CD4-positive, CD25-positive, alpha-beta regulatory T cell (primary cell): Measurements from ENCODE around the gene GABBR1. TPM values are rescaled to one million over a fixed set of nuclear protein-coding genes. Genes with fewer than 3 reads are reported as not detected.

Source experiments
- ATAC-seq, 2 donors: fragments of 150-1000 bp; cut with Tn5 transposase; one replicate each; pipeline ENCODE4 v1.10.0; 2021; ENCODE audit warnings: low read depth in 2 of 2, moderate number of reproducible peaks in 2 of 2, moderate library complexity in 1 of 2
- DNase-seq, 3 donors: peaks; one replicate each; pipeline versions ENCODE4 v3.0.0 to v3.0.0-alpha.2; 2012 to 2022; ENCODE audit warnings: mixed read lengths in 1 of 3
- H3K27ac ChIP-seq: one replicate; pipeline ENCODE4 v1.7.0; 2013; ENCODE audit warnings: mild to moderate bottlenecking, low read length; ENCODE audit not compliant: insufficient read depth, poor library complexity, severe bottlenecking
- H3K27me3 ChIP-seq: one replicate; pipeline ENCODE4 v1.7.0; 2013; ENCODE audit warnings: low read length; ENCODE audit not compliant: control insufficient read depth, insufficient read depth
- H3K36me3 ChIP-seq: one replicate; pipeline ENCODE4 v1.7.0; 2013; ENCODE audit warnings: mild to moderate bottlenecking, low read length, moderate library complexity; ENCODE audit not compliant: control insufficient read depth, insufficient read depth
- H3K4me1 ChIP-seq: 2 replicates; pipeline ENCODE4 v1.7.0; 2013; ENCODE audit warnings: mild to moderate bottlenecking, low read length; ENCODE audit not compliant: insufficient read depth, control insufficient read depth, poor library complexity, severe bottlenecking
- H3K4me3 ChIP-seq: one replicate; pipeline ENCODE4 v1.7.0; 2013; ENCODE audit warnings: low read depth, mild to moderate bottlenecking, low read length, moderate library complexity
- H3K9me3 ChIP-seq, 2 experiments: 1 replicate in 1 of 2; 2 replicates in 1 of 2; pipeline ENCODE4 v1.7.0; 2013; ENCODE audit warnings: low read length in 2 of 2, mild to moderate bottlenecking in 1 of 2, moderate library complexity in 1 of 2; ENCODE audit not compliant: control insufficient read depth in 2 of 2
- H3K27ac Mint-ChIP-seq, 3 donors: one replicate each; pipeline ENCODE4 v1.8.0; 2020 to 2022; ENCODE audit warnings: mild to moderate bottlenecking in 3 of 3, mixed read lengths in 3 of 3, moderate library complexity in 2 of 3
- H3K27me3 Mint-ChIP-seq: one replicate; pipeline ENCODE4 v1.8.0; 2022; ENCODE audit warnings: mild to moderate bottlenecking, mixed read lengths
- H3K36me3 Mint-ChIP-seq: one replicate; pipeline ENCODE4 v1.8.0; 2020; ENCODE audit warnings: mixed read lengths
- H3K4me1 Mint-ChIP-seq, 4 donors: one replicate each; pipeline ENCODE4 v1.8.0; 2020 to 2022; ENCODE audit warnings: mixed read lengths in 4 of 4, mild to moderate bottlenecking in 1 of 4
- H3K4me3 Mint-ChIP-seq, 4 donors: one replicate each; pipeline ENCODE4 v1.8.0; 2020 to 2022; ENCODE audit warnings: mild to moderate bottlenecking in 4 of 4, mixed read lengths in 4 of 4, moderate library complexity in 3 of 4
- H3K9me3 Mint-ChIP-seq, 7 donors: one replicate each; pipeline ENCODE4 v1.8.0; 2020 to 2022; ENCODE audit warnings: mixed read lengths in 7 of 7, mild to moderate bottlenecking in 3 of 7, moderate library complexity in 2 of 7
- polyA plus RNA-seq, 4 donors: library from polyadenylated mRNA; unstranded; fragments of 300-500 nt; fragmentation: Illumina TruSeq; gene quantifications; one replicate each; pipeline ENCODE4 v1.2.3, GENCODE V29; 2021
- total RNA-seq: library from RNA; stranded (reverse); gene quantifications from one replicate; pipeline ENCODE4 v1.2.3, GENCODE V29; 2022

The GABBR1 gene
- total and polyA plus RNA-seq, 5 donors from 2014 or later: 0.60 to 56.3 (median 1.7) TPM

- Mint-ChIP-seq H3K9me3 (peaks cover 0 to 1% (median 0%) of the 10 kb centered on the region in 7 donors), H3K36me3 (no peaks in the 10 kb centered on the region), H3K4me3 (no peak overlapping the region), H3K27ac (no peak overlapping the region), H3K27me3 (peaks cover 30% of the 10 kb centered on the region), H3K4me1 (peaks cover 5 to 10% (median 7%) of the 10 kb centered on the region in 4 donors)
- no peak overlapping the region for H3K4me3 ChIP-seq
- no peak for DNase-seq
- no peaks in the 10 kb centered on the region for H3K4me1 ChIP-seq
- H3K9me3 ChIP-seq: no peaks in the 10 kb centered on the region
- H3K36me3 ChIP-seq: no peaks in the 10 kb centered on the region
- peaks cover 3% of the 10 kb centered on the region for H3K27me3 ChIP-seq
- no peak overlapping the region for H3K27ac ChIP-seq
- no peak for ATAC-seq
Observed at GRCh38 chr6:29520232-29520631, 112.8 kb downstream of the GABBR1 start.

GRCh38 chr6:29519291-29520010 lies 113.5 kb downstream of the GABBR1 start:
- H3K36me3 ChIP-seq: no peaks in the 10 kb centered on the region
- DNase-seq: no peak
- H3K36me3 Mint-ChIP-seq: no peaks in the 10 kb centered on the region
- no peaks in the 10 kb centered on the region for H3K4me1 ChIP-seq
- H3K27me3 Mint-ChIP-seq: peaks cover 22% of the 10 kb centered on the region
- peak overlapping the region in 1 of 3 donors; percentile 67 for H3K27ac Mint-ChIP-seq
- H3K4me1 Mint-ChIP-seq: peaks cover 5 to 10% (median 8%) of the 10 kb centered on the region in 4 donors
- H3K9me3 ChIP-seq: no peaks in the 10 kb centered on the region
- H3K9me3 Mint-ChIP-seq: peaks cover 0 to 1% (median 0%) of the 10 kb centered on the region in 7 donors
- no peak overlapping the region for H3K4me3 ChIP-seq
- no peak overlapping the region for H3K27ac ChIP-seq
- peaks cover 3% of the 10 kb centered on the region for H3K27me3 ChIP-seq
- no peak overlapping the region for H3K4me3 Mint-ChIP-seq
- no peak for ATAC-seq

DNA sequence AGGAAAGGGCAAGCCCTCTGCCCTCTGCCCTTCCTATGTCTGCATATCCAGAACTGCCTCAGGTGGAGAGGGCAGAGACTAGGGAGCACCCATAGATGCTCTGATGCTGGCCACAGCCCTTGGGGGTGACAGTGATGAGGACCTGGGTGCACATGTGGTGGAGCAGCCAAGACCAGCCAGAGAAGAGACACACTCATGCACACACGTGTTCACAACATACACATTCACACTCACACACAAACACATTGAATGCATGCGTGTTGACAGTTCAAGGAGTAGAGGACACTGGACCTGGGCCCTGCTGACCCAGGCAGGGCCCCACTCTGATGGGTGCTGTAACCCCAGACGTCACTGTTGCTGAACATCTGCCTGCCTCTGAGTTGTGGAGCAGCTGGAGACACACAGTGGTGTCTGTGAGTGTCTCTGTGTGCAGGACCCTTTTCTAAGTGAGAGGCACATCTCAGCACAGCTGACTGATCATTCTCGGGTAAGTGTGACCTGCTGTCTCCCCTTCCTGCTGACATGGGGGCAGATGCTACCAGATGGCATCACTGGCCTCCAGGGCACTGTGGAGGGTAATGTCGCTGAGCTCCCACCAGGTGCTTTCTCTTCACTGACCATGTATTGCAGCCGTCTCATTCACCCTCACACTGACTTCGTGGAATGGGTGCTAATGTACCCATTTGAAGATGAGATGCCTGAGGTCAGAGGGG lies 115.1 kb downstream of the GABBR1 start:
- Mint-ChIP-seq H3K27me3 (peaks cover 18% of the 10 kb centered on the region), H3K9me3 (peaks cover 0 to 1% (median 0%) of the 10 kb centered on the region in 7 donors), H3K4me1 (peaks cover 5 to 10% (median 8%) of the 10 kb centered on the region in 4 donors), H3K36me3 (no peaks in the 10 kb centered on the region), H3K27ac (no peak overlapping the region), H3K4me3 (no peak overlapping the region)
- Histone ChIP-seq H3K4me3 (no peak overlapping the region), H3K27me3 (peaks cover 3% of the 10 kb centered on the region), H3K27ac (no peak overlapping the region), H3K9me3 (no peaks in the 10 kb centered on the region), H3K4me1 (no peaks in the 10 kb centered on the region), H3K36me3 (no peaks in the 10 kb centered on the region)
- DNase-seq: no peak
- no peak for ATAC-seq

GRCh38 chr6:29517245-29517644 lies 115.7 kb downstream of the GABBR1 start:
- Histone ChIP-seq H3K4me1 (no peaks in the 10 kb centered on the region), H3K9me3 (no peaks in the 10 kb centered on the region), H3K27ac (no peak overlapping the region), H3K36me3 (no peaks in the 10 kb centered on the region), H3K4me3 (no peak overlapping the region), H3K27me3 (peaks cover 3% of the 10 kb centered on the region)
- H3K4me3 Mint-ChIP-seq: no peak overlapping the region
- DNase-seq: no peak
- no peaks in the 10 kb centered on the region for H3K36me3 Mint-ChIP-seq
- peaks cover 0 to 1% (median 0%) of the 10 kb centered on the region in 7 donors for H3K9me3 Mint-ChIP-seq
- peaks cover 14% of the 10 kb centered on the region for H3K27me3 Mint-ChIP-seq
- H3K27ac Mint-ChIP-seq: no peak overlapping the region
- peaks cover 5 to 10% (median 8%) of the 10 kb centered on the region in 4 donors for H3K4me1 Mint-ChIP-seq
- ATAC-seq: no peak

GRCh38 chr6:29516108-29516507 lies 116.9 kb downstream of the GABBR1 start:
- no peaks in the 10 kb centered on the region for H3K9me3 ChIP-seq
- no peak overlapping the region for H3K4me3 ChIP-seq
- H3K27me3 Mint-ChIP-seq: peaks cover 17% of the 10 kb centered on the region
- peaks cover 5 to 10% (median 8%) of the 10 kb centered on the region in 4 donors for H3K4me1 Mint-ChIP-seq
- no peaks in the 10 kb centered on the region for H3K27me3 ChIP-seq
- ATAC-seq (peak; percentile 93 to 97), DNase-seq (peak in 2 of 3 donors; percentile 18 to 81)
- no peak overlapping the region for H3K27ac ChIP-seq
- H3K4me1 ChIP-seq: no peaks in the 10 kb centered on the region
- H3K9me3 Mint-ChIP-seq: peaks cover 0 to 1% (median 0%) of the 10 kb centered on the region in 7 donors
- H3K36me3 Mint-ChIP-seq: no peaks in the 10 kb centered on the region
- H3K4me3 Mint-ChIP-seq: no peak overlapping the region
- H3K36me3 ChIP-seq: no peaks in the 10 kb centered on the region
- H3K27ac Mint-ChIP-seq: peak overlapping the region in 1 of 3 donors; percentile 29

GRCh38 chr6:29510746-29511300 lies 122.2 kb downstream of the GABBR1 start:
- no peaks in the 10 kb centered on the region for H3K27me3 ChIP-seq
- H3K4me1 ChIP-seq: no peaks in the 10 kb centered on the region
- DNase-seq (no peak), ATAC-seq (no peak)
- Mint-ChIP-seq H3K9me3 (peaks cover 0 to 2% (median 0%) of the 10 kb centered on the region in 7 donors), H3K27me3 (peaks cover 10% of the 10 kb centered on the region), H3K4me3 (no peak overlapping the region), H3K36me3 (no peaks in the 10 kb centered on the region), H3K4me1 (peaks cover 0 to 14% (median 3%) of the 10 kb centered on the region in 4 donors), H3K27ac (peak overlapping the region in 2 of 3 donors; percentile 31 to 60)
- H3K36me3 ChIP-seq: no peaks in the 10 kb centered on the region
- H3K4me3 ChIP-seq: no peak overlapping the region
- no peak overlapping the region for H3K27ac ChIP-seq
- H3K9me3 ChIP-seq: no peaks in the 10 kb centered on the region

DNA sequence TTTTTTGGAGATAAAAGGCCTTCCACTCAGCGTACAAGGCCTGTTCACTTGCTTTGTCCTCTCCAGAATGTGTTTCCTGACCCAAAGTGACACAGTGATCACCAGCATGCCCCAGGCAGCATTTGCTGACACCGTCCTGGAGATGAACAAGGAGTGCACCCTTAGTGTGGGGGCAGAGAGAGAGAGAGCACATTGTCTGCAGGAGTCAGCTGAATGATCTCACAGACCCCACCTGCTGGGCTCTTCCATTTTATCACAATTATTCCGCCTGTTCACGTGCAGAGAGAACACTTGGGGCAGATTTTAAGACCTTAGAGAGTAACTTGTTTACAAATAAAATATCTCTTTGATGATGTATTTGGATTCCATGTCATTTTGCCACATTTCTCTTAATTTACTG lies 122.8 kb downstream of the GABBR1 start:
- Histone ChIP-seq H3K27ac (no peak overlapping the region), H3K27me3 (no peaks in the 10 kb centered on the region), H3K36me3 (no peaks in the 10 kb centered on the region), H3K9me3 (no peaks in the 10 kb centered on the region), H3K4me1 (no peaks in the 10 kb centered on the region), H3K4me3 (no peak overlapping the region)
- Mint-ChIP-seq H3K27me3 (peaks cover 10% of the 10 kb centered on the region), H3K4me3 (no peak overlapping the region), H3K4me1 (peaks cover 0 to 12% (median 1%) of the 10 kb centered on the region in 4 donors), H3K36me3 (no peaks in the 10 kb centered on the region), H3K9me3 (peaks cover 0 to 2% (median 0%) of the 10 kb centered on the region in 7 donors), H3K27ac (no peak overlapping the region)
- no peak for ATAC-seq
- DNase-seq: no peak
